Measurements from ENCODE around the gene CEMIP.

DNA sequence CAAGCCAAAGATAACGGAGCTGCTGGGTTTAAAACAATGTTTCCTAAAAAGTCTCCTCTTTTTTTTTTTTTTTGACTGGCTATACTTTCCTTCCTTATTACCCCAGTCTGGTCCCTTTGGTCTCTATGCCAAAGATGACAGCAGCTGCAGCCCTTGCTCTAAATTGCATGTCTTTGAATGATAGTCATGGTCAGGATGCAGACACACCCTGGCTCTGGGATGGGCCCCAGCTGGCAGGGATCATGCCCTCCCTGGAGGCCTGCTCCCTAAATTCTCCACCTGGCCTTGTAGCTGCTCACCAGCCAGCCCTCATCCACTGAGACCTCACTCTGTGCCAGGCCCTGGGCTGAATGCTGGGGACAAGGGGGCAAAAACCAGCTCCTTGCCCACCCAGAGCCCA lies 114.6 kb downstream of the CEMIP start:
- TF ChIP-seq POLR2A (IDR thresholded peaks at IDR 0.05), result no peak
- TF ChIP-seq, protein P1, sequence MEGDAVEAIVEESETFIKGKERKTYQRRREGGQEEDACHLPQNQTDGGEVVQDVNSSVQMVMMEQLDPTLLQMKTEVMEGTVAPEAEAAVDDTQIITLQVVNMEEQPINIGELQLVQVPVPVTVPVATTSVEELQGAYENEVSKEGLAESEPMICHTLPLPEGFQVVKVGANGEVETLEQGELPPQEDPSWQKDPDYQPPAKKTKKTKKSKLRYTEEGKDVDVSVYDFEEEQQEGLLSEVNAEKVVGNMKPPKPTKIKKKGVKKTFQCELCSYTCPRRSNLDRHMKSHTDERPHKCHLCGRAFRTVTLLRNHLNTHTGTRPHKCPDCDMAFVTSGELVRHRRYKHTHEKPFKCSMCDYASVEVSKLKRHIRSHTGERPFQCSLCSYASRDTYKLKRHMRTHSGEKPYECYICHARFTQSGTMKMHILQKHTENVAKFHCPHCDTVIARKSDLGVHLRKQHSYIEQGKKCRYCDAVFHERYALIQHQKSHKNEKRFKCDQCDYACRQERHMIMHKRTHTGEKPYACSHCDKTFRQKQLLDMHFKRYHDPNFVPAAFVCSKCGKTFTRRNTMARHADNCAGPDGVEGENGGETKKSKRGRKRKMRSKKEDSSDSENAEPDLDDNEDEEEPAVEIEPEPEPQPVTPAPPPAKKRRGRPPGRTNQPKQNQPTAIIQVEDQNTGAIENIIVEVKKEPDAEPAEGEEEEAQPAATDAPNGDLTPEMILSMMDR (IDR thresholded peaks at IDR 0.05), result no peak

All from lower leg skin (tissue), 3 donors.